Upper lobe of left lung (tissue), 4 donors: Measurements from ENCODE around the gene DCST2.

Experiments used
- EP300 ChIP-seq, 4 donors: sonication (generic); formaldehyde crosslinking; IDR thresholded peaks; one replicate each; pipeline ENCODE4 v1.5.1; 2017; ENCODE audit warnings: antibody characterized with exemption in 4 of 4, control low read depth in 2 of 4
- POLR2A ChIP-seq, 4 donors: fragments of 450-650 bp; IDR thresholded peaks; one replicate each; pipeline ENCODE4 v1.5.1; 2016 to 2017; ENCODE audit warnings: antibody characterized with exemption in 4 of 4, mild to moderate bottlenecking in 2 of 4
- POLR2AphosphoS5 ChIP-seq, 2 donors: sonication (generic); formaldehyde crosslinking; IDR thresholded peaks; one replicate each; pipeline ENCODE4 v1.5.1; 2017; ENCODE audit warnings: antibody characterized with exemption in 2 of 2
- TF ChIP-seq, protein P1 (sequence below), 6 experiments: fragments of 450-650 bp in 4 of 6; fragments of 200-600 bp in 2 of 6; sonication (generic) in 2 of 6; IDR thresholded peaks; one replicate each; pipeline ENCODE4 v1.5.1; 2016 to 2019; ENCODE audit warnings: antibody characterized with exemption in 6 of 6

DNA sequence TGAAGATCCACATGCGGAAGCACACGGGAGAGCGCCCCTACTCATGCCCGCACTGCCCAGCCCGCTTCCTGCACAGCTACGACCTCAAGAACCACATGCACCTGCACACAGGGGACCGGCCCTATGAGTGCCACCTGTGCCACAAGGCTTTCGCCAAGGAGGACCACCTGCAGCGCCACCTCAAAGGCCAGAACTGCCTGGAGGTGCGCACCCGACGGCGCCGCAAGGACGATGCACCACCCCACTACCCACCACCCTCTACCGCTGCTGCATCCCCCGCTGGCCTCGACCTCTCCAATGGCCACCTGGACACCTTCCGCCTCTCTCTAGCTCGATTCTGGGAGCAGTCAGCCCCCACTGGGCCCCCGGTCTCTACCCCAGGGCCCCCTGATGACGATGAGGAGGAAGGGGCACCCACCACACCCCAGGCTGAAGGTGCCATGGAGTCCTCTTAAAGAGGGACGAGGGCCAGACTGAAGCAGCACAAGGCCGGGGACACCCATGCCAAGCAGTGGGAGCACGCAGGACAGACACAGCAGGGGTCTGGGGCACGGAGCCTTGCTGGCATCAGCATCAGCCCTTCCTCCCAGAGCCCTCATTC, 17.2 kb downstream of the DCST2 start:
- TF ChIP-seq POLR2A (IDR thresholded peaks at IDR 0.05) (no peak), EP300 (IDR thresholded peaks at IDR 0.05) (no peak), POLR2AphosphoS5 (IDR thresholded peaks at IDR 0.05) (no peak)
- TF ChIP-seq, protein P1, sequence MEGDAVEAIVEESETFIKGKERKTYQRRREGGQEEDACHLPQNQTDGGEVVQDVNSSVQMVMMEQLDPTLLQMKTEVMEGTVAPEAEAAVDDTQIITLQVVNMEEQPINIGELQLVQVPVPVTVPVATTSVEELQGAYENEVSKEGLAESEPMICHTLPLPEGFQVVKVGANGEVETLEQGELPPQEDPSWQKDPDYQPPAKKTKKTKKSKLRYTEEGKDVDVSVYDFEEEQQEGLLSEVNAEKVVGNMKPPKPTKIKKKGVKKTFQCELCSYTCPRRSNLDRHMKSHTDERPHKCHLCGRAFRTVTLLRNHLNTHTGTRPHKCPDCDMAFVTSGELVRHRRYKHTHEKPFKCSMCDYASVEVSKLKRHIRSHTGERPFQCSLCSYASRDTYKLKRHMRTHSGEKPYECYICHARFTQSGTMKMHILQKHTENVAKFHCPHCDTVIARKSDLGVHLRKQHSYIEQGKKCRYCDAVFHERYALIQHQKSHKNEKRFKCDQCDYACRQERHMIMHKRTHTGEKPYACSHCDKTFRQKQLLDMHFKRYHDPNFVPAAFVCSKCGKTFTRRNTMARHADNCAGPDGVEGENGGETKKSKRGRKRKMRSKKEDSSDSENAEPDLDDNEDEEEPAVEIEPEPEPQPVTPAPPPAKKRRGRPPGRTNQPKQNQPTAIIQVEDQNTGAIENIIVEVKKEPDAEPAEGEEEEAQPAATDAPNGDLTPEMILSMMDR (IDR thresholded peaks at IDR 0.05): no peak
